Hepatocyte (in vitro differentiated cells): ENCODE results near the gene DIAPH3.

Experiments
- EZH2 ChIP-seq: fragments of 200-600 bp; sonication (generic); IDR thresholded peaks from 2 replicates; pipeline ENCODE4 v1.6.1; 2016; ENCODE audit warnings: antibody characterized with exemption, mild to moderate bottlenecking, borderline replicate concordance
- EZH2phosphoT487 ChIP-seq: fragments of 200-600 bp; sonication (generic); IDR thresholded peaks from one replicate; pipeline ENCODE4 v1.6.1; 2018; ENCODE audit warnings: antibody characterized with exemption, mild to moderate bottlenecking, low read depth, moderate library complexity; ENCODE audit not compliant: unreplicated experiment, severe bottlenecking
- TF ChIP-seq, protein P1 (sequence below): fragments of 200-600 bp; sonication (generic); IDR thresholded peaks from 2 replicates; pipeline ENCODE4 v1.5.1; 2016; ENCODE audit warnings: antibody characterized with exemption, mild to moderate bottlenecking; ENCODE audit not compliant: poor library complexity

DNA sequence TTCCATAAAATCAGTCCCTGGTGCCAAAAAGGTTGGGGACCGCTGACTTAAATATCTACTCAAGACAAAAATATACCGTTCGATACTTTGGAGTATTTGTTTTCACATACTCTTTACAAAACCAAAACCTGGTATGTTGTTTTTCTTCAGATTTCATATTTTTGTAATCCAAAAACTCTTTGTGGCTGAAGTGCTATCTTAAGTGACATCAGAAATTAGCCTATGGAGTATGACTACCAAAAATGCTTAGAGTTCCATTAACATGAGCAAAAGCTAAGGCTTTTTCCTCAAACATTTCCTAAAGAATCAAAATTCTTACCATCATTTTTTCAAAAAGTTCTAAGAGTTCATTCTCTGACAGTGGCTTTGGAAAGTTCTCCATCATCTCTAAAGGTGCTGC, 52.0 kb downstream of the DIAPH3 start:
- TF ChIP-seq EZH2 (no peak), EZH2phosphoT487 (no peak)
- TF ChIP-seq, protein P1, sequence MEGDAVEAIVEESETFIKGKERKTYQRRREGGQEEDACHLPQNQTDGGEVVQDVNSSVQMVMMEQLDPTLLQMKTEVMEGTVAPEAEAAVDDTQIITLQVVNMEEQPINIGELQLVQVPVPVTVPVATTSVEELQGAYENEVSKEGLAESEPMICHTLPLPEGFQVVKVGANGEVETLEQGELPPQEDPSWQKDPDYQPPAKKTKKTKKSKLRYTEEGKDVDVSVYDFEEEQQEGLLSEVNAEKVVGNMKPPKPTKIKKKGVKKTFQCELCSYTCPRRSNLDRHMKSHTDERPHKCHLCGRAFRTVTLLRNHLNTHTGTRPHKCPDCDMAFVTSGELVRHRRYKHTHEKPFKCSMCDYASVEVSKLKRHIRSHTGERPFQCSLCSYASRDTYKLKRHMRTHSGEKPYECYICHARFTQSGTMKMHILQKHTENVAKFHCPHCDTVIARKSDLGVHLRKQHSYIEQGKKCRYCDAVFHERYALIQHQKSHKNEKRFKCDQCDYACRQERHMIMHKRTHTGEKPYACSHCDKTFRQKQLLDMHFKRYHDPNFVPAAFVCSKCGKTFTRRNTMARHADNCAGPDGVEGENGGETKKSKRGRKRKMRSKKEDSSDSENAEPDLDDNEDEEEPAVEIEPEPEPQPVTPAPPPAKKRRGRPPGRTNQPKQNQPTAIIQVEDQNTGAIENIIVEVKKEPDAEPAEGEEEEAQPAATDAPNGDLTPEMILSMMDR: no peak
